ENCODE results near the gene PTPRN2. TPM values are rescaled to one million over a fixed set of nuclear protein-coding genes. Genes with fewer than 3 reads are reported as not detected.
"Not testable (repeated sequence)": the region's sequence is repeated elsewhere in the genome, so short reads cannot be mapped to it uniquely, and the experiment has no call there.

PTPRN2 gene
- total and polyA plus RNA-seq, 4 donors: 18.1 to 69.9 (median 50.4) TPM

DNA sequence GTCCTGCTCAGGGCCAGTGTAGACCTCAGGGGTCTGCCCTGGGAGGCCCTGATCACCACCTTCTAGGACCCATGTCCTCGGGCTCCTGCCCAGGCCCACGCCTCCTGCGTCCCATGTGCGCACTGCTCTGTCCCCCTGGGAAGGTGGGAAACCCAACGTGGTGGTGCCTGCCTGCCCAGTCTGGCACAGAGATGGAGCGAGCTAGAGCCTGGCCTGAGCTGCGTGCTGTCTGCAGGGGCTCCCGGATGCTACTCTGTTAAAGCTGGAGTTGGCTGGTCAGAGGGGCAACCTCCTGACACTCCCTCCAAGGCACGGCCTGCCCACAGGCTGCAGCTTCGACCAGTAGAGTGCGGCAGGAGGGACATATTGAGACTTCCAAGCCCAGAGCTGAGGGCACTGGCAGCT lies 1079.1 kb downstream of the PTPRN2 start:
- no peaks in the 10 kb centered on the region for H3K27me3 ChIP-seq (ENCODE audit: control insufficient read depth, insufficient read depth, low read length)

DNA sequence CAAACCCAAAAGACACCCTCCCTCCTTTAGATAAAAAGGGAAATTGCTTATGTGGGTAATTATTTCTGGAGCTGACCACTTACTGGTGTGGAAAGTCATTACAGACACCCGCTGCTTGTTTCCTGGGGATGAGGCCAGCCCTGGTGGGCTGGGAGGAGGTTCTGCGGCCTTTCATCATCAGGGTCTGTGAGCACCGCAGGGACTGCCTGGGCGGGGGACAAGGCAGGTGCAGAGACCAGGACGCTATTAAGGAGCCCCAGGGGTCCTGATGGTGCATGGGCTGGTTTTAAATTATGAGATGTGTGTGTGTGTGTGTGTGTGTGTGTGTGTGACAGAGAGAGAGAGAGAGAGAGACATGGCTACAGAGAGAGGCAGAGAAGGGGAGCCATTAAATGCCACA lies 1079.6 kb downstream of the PTPRN2 start:
- H3K4me3 ChIP-seq (ENCODE audit: low read depth, low read length): no peak overlapping the region
- H3K27ac ChIP-seq (ENCODE audit: low read depth, low read length): no peak overlapping the region
- peaks cover 7% of the 10 kb centered on the region for H3K4me1 ChIP-seq (ENCODE audit: control insufficient read depth, insufficient read depth, low read length)
- H3K9me3 ChIP-seq (ENCODE audit: control insufficient read depth, insufficient read depth, low read length): no peaks in the 10 kb centered on the region
- H3K36me3 ChIP-seq (ENCODE audit: control insufficient read depth, insufficient read depth, low read length): no peaks in the 10 kb centered on the region
- peak in 1 of 6 donors; percentile 62 for DNase-seq (ENCODE audit: low read depth in 4 of 6, low spot score in 6 of 6)
- WGBS (ENCODE audit: insufficient coverage): 37% methylated on average over 5 of the region's 5 CpGs
- H3K27me3 ChIP-seq (ENCODE audit: control insufficient read depth, insufficient read depth, low read length): no peaks in the 10 kb centered on the region

More for the DNA sequence above, 1079.1 kb downstream of the PTPRN2 start:
- Histone ChIP-seq H3K4me1 (ENCODE audit: control insufficient read depth, insufficient read depth, low read length) (peaks cover 7% of the 10 kb centered on the region), H3K36me3 (ENCODE audit: control insufficient read depth, insufficient read depth, low read length) (no peaks in the 10 kb centered on the region), H3K27ac (ENCODE audit: low read depth, low read length) (no peak overlapping the region), H3K4me3 (ENCODE audit: low read depth, low read length) (no peak overlapping the region), H3K9me3 (ENCODE audit: control insufficient read depth, insufficient read depth, low read length) (no peaks in the 10 kb centered on the region)
- no peak for DNase-seq (ENCODE audit: low read depth in 4 of 6, low spot score in 6 of 6)
- WGBS (ENCODE audit: insufficient coverage): 80% methylated on average over 9 of the region's 11 CpGs

DNA sequence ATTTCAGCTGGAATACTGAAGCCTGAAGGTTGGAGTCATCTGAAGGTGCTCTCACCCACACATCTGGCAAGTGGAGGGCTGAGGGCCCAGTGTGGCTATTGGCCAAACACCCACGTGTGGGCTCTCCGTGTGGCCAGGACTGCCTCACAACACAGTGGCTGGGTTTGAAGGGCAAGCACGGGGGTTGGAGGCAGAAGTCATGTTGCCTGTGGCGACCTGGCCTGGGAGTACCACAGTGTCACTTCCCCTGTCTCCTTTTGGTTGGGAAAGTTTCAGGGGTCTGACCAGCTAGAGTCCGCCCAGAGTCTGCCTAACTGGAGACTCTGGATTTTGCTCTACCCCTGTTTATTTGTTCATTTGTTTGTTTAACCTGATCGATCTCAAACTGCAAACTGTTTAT lies 1081.4 kb downstream of the PTPRN2 start:
- no peak overlapping the region for H3K27ac ChIP-seq (ENCODE audit: low read depth, low read length)
- no peaks in the 10 kb centered on the region for H3K9me3 ChIP-seq (ENCODE audit: control insufficient read depth, insufficient read depth, low read length)
- no peak overlapping the region for H3K4me3 ChIP-seq (ENCODE audit: low read depth, low read length)
- DNase-seq (ENCODE audit: low read depth in 4 of 6, low spot score in 6 of 6): no peak
- no peaks in the 10 kb centered on the region for H3K36me3 ChIP-seq (ENCODE audit: control insufficient read depth, insufficient read depth, low read length)
- H3K4me1 ChIP-seq (ENCODE audit: control insufficient read depth, insufficient read depth, low read length): peaks cover 7% of the 10 kb centered on the region
- no peaks in the 10 kb centered on the region for H3K27me3 ChIP-seq (ENCODE audit: control insufficient read depth, insufficient read depth, low read length)
- 88% methylated on average over 6 of the region's 6 CpGs for WGBS (ENCODE audit: insufficient coverage)

DNA sequence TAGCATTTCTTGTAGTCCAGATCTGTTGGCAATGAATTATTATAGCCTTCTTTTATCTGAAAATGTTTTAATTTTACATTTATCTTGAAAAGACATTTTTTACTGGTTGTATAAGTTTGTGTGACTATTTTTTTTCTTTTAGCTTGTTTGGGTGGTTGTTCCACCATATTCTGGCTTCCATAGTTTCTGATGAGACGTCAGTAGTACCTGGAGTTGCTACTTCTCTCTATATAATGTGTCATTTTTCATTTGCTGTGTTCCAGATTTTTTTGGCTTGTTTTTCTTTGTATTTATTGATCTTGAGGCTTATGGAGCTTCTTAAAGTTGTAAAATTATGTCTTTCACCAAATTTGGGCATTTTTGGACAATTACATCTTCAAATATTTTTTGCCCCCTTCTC lies 1082.0 kb downstream of the PTPRN2 start:
- Histone ChIP-seq H3K27ac (ENCODE audit: low read depth, low read length) (no peak overlapping the region), H3K27me3 (ENCODE audit: control insufficient read depth, insufficient read depth, low read length) (no peaks in the 10 kb centered on the region), H3K36me3 (ENCODE audit: control insufficient read depth, insufficient read depth, low read length) (no peaks in the 10 kb centered on the region), H3K4me1 (ENCODE audit: control insufficient read depth, insufficient read depth, low read length) (peaks cover 7% of the 10 kb centered on the region), H3K4me3 (ENCODE audit: low read depth, low read length) (no peak overlapping the region), H3K9me3 (ENCODE audit: control insufficient read depth, insufficient read depth, low read length) (no peaks in the 10 kb centered on the region)
- no peak for DNase-seq (ENCODE audit: low read depth in 4 of 6, low spot score in 6 of 6)
- WGBS (ENCODE audit: insufficient coverage): no CpG with 5 or more reads among the region's 1 CpG

DNA sequence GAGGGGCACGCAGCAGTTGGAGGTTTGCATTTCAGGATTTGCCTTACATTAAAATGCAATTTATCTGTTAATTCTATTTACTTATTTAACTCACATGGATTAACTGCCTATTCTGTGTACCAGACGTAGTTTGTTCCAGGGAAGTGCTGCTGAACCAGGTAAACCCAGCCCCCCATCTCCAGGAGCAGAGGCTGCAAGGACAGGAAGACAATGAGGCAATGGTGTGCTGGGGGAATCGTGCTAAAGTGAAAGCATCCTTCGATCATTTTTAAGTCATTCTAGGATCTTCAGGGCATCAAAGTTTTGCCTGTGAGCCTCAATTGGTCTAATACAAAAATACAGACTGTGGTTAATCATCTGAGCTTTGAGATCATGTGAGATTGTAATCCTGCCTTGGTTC lies 1084.4 kb downstream of the PTPRN2 start:
- H3K27ac ChIP-seq (ENCODE audit: low read depth, low read length): no peak overlapping the region
- no peak overlapping the region for H3K4me3 ChIP-seq (ENCODE audit: low read depth, low read length)
- 100% methylated on average over 2 of the region's 4 CpGs for WGBS (ENCODE audit: insufficient coverage)
- H3K27me3 ChIP-seq (ENCODE audit: control insufficient read depth, insufficient read depth, low read length): no peaks in the 10 kb centered on the region
- peaks cover 5% of the 10 kb centered on the region for H3K4me1 ChIP-seq (ENCODE audit: control insufficient read depth, insufficient read depth, low read length)
- H3K9me3 ChIP-seq (ENCODE audit: control insufficient read depth, insufficient read depth, low read length): no peaks in the 10 kb centered on the region
- H3K36me3 ChIP-seq (ENCODE audit: control insufficient read depth, insufficient read depth, low read length): no peaks in the 10 kb centered on the region
- no peak for DNase-seq (ENCODE audit: low read depth in 4 of 6, low spot score in 6 of 6)

DNA sequence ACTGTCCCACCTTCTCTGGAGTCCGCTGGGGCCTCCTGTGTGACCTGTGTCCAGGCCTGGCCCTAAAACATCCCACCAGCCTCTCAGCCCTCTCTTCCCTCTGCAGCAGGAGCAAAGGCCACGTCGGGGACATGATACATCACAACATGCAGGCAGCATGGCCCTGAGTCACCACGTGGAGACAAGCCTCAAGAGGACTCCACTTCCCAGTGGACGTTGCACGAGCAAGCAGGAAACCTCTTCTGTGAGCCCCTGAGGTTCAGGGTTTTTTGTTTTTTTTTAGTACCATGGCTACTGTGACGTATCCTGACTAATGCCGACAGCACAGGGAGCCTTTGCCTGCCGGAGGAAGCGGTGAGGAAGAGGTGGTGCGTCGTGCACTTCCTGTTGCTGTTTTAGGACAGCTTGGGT lies 1084.9 kb downstream of the PTPRN2 start:
- H3K9me3 ChIP-seq (ENCODE audit: control insufficient read depth, insufficient read depth, low read length): no peaks in the 10 kb centered on the region
- no peak overlapping the region for H3K4me3 ChIP-seq (ENCODE audit: low read depth, low read length)
- no peak for DNase-seq (ENCODE audit: low read depth in 4 of 6, low spot score in 6 of 6)
- no peak overlapping the region for H3K27ac ChIP-seq (ENCODE audit: low read depth, low read length)
- H3K27me3 ChIP-seq (ENCODE audit: control insufficient read depth, insufficient read depth, low read length): no peaks in the 10 kb centered on the region
- no peaks in the 10 kb centered on the region for H3K36me3 ChIP-seq (ENCODE audit: control insufficient read depth, insufficient read depth, low read length)
- peaks cover 7% of the 10 kb centered on the region for H3K4me1 ChIP-seq (ENCODE audit: control insufficient read depth, insufficient read depth, low read length)
- WGBS (ENCODE audit: insufficient coverage): 72% methylated on average over 12 of the region's 12 CpGs

DNA sequence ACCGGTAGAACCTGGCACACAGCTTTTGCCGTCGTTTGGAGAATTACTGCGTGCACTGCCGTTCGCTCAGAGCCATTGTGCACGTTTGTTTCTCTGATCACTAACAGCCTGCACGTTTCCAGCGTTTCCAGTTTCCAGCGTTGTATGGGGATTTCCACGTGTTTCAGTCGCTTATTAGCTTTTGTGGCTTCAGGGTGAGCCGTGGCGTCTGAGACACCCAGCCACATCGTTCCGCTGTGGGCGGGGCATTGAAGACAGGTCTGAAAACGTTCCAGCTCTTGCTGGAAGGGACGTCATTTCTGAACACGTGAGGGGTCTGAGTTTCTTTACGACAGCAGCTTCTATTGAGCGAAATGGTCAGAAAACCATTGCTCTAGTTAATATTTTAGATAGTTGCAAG lies 1086.0 kb downstream of the PTPRN2 start:
- Histone ChIP-seq H3K27ac (ENCODE audit: low read depth, low read length) (no peak overlapping the region), H3K4me1 (ENCODE audit: control insufficient read depth, insufficient read depth, low read length) (peaks cover 15% of the 10 kb centered on the region), H3K27me3 (ENCODE audit: control insufficient read depth, insufficient read depth, low read length) (no peaks in the 10 kb centered on the region), H3K9me3 (ENCODE audit: control insufficient read depth, insufficient read depth, low read length) (no peaks in the 10 kb centered on the region), H3K36me3 (ENCODE audit: control insufficient read depth, insufficient read depth, low read length) (no peaks in the 10 kb centered on the region), H3K4me3 (ENCODE audit: low read depth, low read length) (no peak overlapping the region)
- 77% methylated on average over 18 of the region's 22 CpGs for WGBS (ENCODE audit: insufficient coverage)
- DNase-seq (ENCODE audit: low read depth in 4 of 6, low spot score in 6 of 6): no peak

DNA sequence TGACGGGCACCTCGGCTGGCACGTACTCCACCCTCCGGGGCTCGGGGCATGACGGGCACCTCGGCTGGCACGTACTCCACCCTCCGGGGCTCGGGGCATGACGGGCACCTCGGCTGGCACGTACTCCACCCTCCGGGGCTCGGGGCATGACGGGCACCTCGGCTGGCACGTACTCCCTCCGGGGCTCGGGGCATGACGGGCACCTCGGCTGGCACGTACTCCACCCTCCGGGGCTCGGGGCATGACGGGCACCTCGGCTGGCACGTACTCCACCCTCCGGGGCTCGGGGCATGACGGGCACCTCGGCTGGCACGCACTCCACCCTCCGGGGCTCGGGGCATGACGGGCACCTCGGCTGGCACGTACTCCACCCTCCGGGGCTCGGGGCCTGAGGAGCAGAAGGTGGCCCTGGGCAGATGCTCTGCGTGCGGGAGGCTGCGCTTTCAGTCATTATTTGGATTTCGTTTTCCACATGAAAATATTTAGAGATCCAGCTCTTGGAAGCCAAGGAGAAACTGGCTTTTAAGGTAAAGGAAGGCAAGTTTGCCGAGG lies 1086.6 kb downstream of the PTPRN2 start:
- not testable (repeated sequence) for H3K36me3 ChIP-seq (ENCODE audit: control insufficient read depth, insufficient read depth, low read length); H3K27me3 ChIP-seq (ENCODE audit: control insufficient read depth, insufficient read depth, low read length)
- WGBS (ENCODE audit: insufficient coverage): 93% methylated on average over 15 of the region's 45 CpGs

DNA sequence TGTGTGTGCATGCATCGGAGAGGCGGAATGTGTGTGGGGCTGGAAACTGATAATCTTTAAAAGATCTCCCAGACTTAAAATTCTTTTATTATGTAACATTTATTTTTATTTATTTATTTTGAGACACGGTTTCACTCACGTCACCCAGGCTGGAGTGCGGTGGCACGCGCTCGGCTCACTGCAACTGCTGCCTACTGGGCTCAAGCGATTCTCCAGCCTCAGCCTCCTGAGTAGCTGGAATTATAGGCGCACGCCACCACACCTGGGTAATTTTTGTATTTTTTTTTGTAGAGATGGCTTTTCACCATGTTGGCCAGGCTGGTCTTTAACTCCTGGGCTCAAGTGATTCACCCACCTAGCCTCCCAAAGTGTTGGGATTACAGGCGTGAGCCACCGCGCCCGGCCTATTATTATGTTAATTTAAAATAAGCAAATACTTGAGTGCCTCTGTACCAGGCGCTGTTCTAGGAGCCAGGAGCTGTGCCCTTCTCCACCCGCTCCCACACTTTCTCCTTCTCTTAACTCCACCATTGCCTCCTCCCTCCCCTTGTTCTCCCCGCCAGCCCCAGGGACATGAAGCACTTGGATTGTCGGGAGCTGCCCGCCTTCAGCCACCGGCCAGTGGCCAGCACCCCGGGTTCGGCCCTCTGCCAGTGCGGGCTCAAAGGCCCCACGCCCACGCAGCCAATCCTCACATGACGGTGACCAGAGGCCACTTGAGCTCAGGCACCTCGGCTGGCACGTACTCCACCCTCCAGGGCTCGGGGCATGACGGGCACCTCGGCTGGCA lies 1087.3 kb downstream of the PTPRN2 start:
- Histone ChIP-seq H3K36me3 (ENCODE audit: control insufficient read depth, insufficient read depth, low read length) (no peaks in the 10 kb centered on the region), H3K9me3 (ENCODE audit: control insufficient read depth, insufficient read depth, low read length) (no peaks in the 10 kb centered on the region), H3K27ac (ENCODE audit: low read depth, low read length) (no peak overlapping the region), H3K4me3 (ENCODE audit: low read depth, low read length) (no peak overlapping the region), H3K4me1 (ENCODE audit: control insufficient read depth, insufficient read depth, low read length) (peaks cover 15% of the 10 kb centered on the region), H3K27me3 (ENCODE audit: control insufficient read depth, insufficient read depth, low read length) (no peaks in the 10 kb centered on the region)
- no peak for DNase-seq (ENCODE audit: low read depth in 4 of 6, low spot score in 6 of 6)
- 89% methylated on average over 13 of the region's 32 CpGs for WGBS (ENCODE audit: insufficient coverage)

More for the DNA sequence above, 1086.6 kb downstream of the PTPRN2 start:
- H3K9me3 ChIP-seq (ENCODE audit: control insufficient read depth, insufficient read depth, low read length); H3K4me3 ChIP-seq (ENCODE audit: low read depth, low read length); H3K27ac ChIP-seq (ENCODE audit: low read depth, low read length); DNase-seq (ENCODE audit: low read depth in 4 of 6, low spot score in 6 of 6): not testable (repeated sequence)
- peaks cover 15% of the 10 kb centered on the region for H3K4me1 ChIP-seq (ENCODE audit: control insufficient read depth, insufficient read depth, low read length)

DNA sequence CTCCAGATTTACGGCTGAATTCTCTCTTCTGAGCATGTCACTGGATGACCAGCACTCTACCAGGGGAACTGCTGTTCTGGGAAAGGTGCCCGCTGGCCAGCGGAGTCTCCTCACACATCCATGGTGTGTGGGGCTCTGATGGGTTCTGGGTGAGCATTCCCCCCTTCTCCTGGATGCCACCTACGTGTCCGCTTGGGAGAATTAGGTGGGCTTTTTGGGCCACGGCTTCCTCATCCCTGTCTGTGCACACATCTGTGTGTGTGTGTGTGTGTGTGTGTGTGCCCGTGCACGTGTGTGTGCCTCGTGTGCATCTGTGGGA lies 1087.8 kb downstream of the PTPRN2 start:
- no peak overlapping the region for H3K27ac ChIP-seq (ENCODE audit: low read depth, low read length)
- H3K27me3 ChIP-seq (ENCODE audit: control insufficient read depth, insufficient read depth, low read length): no peaks in the 10 kb centered on the region
- H3K4me1 ChIP-seq (ENCODE audit: control insufficient read depth, insufficient read depth, low read length): peaks cover 15% of the 10 kb centered on the region
- H3K36me3 ChIP-seq (ENCODE audit: control insufficient read depth, insufficient read depth, low read length): no peaks in the 10 kb centered on the region
- WGBS (ENCODE audit: insufficient coverage): 86% methylated on average over 1 of the region's 9 CpGs
- no peak overlapping the region for H3K4me3 ChIP-seq (ENCODE audit: low read depth, low read length)
- DNase-seq (ENCODE audit: low read depth in 4 of 6, low spot score in 6 of 6): no peak
- H3K9me3 ChIP-seq (ENCODE audit: control insufficient read depth, insufficient read depth, low read length): no peaks in the 10 kb centered on the region
